Keratinocyte (primary cell): Measurements from ENCODE around the gene SKA2. TPM values are rescaled to one million over a fixed set of nuclear protein-coding genes. Genes with fewer than 3 reads are reported as not detected.

Source experiments
- DNase-seq: peaks from one replicate; pipeline ENCODE4 v3.0.0-alpha.2; 2011; ENCODE audit warnings: low read depth, missing footprints, low spot score
- FAIRE-seq: peaks from 2 replicates; lab custom pipeline; 2011; peaks lifted over from hg19 to GRCh38; lab: Jason Lieb, UNC
- H2AFZ ChIP-seq: 2 replicates; pipeline ENCODE4 v1.6.0; 2012; ENCODE audit warnings: low read length, control low read depth, inconsistent platforms; ENCODE audit not compliant: control insufficient read depth
- H3K27ac ChIP-seq: 2 replicates; pipeline ENCODE4 v1.5.1; 2011; ENCODE audit warnings: low read length; ENCODE audit not compliant: control insufficient read depth, insufficient read depth
- H3K27me3 ChIP-seq: 3 replicates; pipeline ENCODE4 v1.6.0; 2011; ENCODE audit warnings: low read length; ENCODE audit not compliant: control insufficient read depth, insufficient read depth; ENCODE audit errors: extremely low read depth
- H3K36me3 ChIP-seq, 2 experiments: 2 replicates in 1 of 2; 3 replicates in 1 of 2; pipeline ENCODE4 v1.5.1; 2011; ENCODE audit warnings: low read length in 2 of 2, mild to moderate bottlenecking in 1 of 2; ENCODE audit not compliant: control insufficient read depth in 2 of 2, insufficient read depth in 2 of 2; ENCODE audit errors: extremely low read depth in 1 of 2
- H3K4me1 ChIP-seq: 3 replicates; pipeline ENCODE4 v1.5.1; 2011; ENCODE audit warnings: low read length; ENCODE audit not compliant: control insufficient read depth, insufficient read depth; ENCODE audit errors: extremely low read depth
- H3K4me2 ChIP-seq: 3 replicates; pipeline ENCODE4 v1.6.0; 2011; ENCODE audit warnings: low read depth, low read length; ENCODE audit not compliant: control insufficient read depth, insufficient read depth; ENCODE audit errors: extremely low read depth
- H3K4me3 ChIP-seq, 3 experiments: fragments of 200-600 bp in 1 of 3; sonication (generic) in 1 of 3; 2 replicates in 2 of 3; 3 replicates in 1 of 3; pipeline ENCODE4 v1.5.1; 2011 to 2016; ENCODE audit warnings: low read length in 3 of 3, mild to moderate bottlenecking in 3 of 3, control low read depth in 2 of 3, inconsistent platforms in 1 of 3, low read depth in 1 of 3, mixed read lengths in 1 of 3, mixed run types in 1 of 3, moderate library complexity in 1 of 3; ENCODE audit not compliant: control insufficient read depth in 2 of 3, insufficient read depth in 2 of 3; ENCODE audit errors: extremely low read depth in 1 of 3
- H3K79me2 ChIP-seq: 2 replicates; pipeline ENCODE4 v1.6.0; 2012; ENCODE audit warnings: low read length; ENCODE audit not compliant: control insufficient read depth, insufficient read depth
- H3K9ac ChIP-seq: 3 replicates; pipeline ENCODE4 v1.6.0; 2011; ENCODE audit warnings: low read length; ENCODE audit not compliant: control insufficient read depth, insufficient read depth; ENCODE audit errors: extremely low read depth
- H3K9me1 ChIP-seq: 3 replicates; pipeline ENCODE4 v1.6.0; 2011; ENCODE audit warnings: low read length; ENCODE audit not compliant: control insufficient read depth, insufficient read depth; ENCODE audit errors: extremely low read depth
- H3K9me3 ChIP-seq: 2 replicates; pipeline ENCODE4 v1.5.1; 2012; ENCODE audit warnings: low read depth, low read length; ENCODE audit not compliant: control insufficient read depth
- H4K20me1 ChIP-seq: 3 replicates; pipeline ENCODE4 v1.6.0; 2011; ENCODE audit warnings: low read length; ENCODE audit not compliant: control insufficient read depth, insufficient read depth; ENCODE audit errors: extremely low read depth
- CTCF ChIP-seq, 3 experiments: IDR thresholded peaks in 1 of 3; conservative IDR thresholded peaks in 1 of 3; optimal IDR thresholded peaks in 1 of 3; 2 replicates in 2 of 3; 3 replicates in 1 of 3; pipeline versions ENCODE3 to v1.5.1; 2011; ENCODE audit warnings: low read length in 3 of 3, mild to moderate bottlenecking in 3 of 3, moderate library complexity in 2 of 3, control low read depth in 1 of 3, inconsistent platforms in 1 of 3; ENCODE audit not compliant: insufficient read depth in 2 of 3; ENCODE audit errors: extremely low read depth in 1 of 3
- EZH2 ChIP-seq: IDR thresholded peaks from one replicate; pipeline ENCODE4 v1.6.1; 2012; ENCODE audit warnings: inconsistent platforms, mild to moderate bottlenecking, low read length, moderate library complexity
- dilution Hi-C: fragments of 300-500 bp; cut with MboI; formaldehyde crosslinking; loops from one replicate; pipeline ENCODE4 v1.7.0; 2020; ENCODE audit warnings: low sequenced_read_pairs; ENCODE audit not compliant: extremely low pct_ligation_motif_present
- polyA plus RNA-seq, 5 experiments: library from polyadenylated mRNA; depleted of rRNA in 3 of 5; stranded (reverse) in 3 of 5; stranded (forward) in 1 of 5; unstranded in 1 of 5; fragments of >200 nt; gene quantifications; 1 replicate in 1 of 5; 2 replicates in 3 of 5; 3 replicates in 1 of 5; pipeline versions ENCODE4 v1.2.1 to v1.2.3, GENCODE V29; 2011 to 2012; ENCODE audit warnings: missing spikeins in 2 of 5, low read depth in 1 of 5, low replicate concordance in 1 of 5

Gene SKA2
- polyA plus RNA-seq, 1 donor (not counting 4 experiments of a cell fraction or from before 2014, with no cell fraction given) = 52.8 TPM

- H2AFZ ChIP-seq = peak overlapping the region; percentile 77
- no peak for DNase-seq
- no peaks in the 10 kb centered on the region for H3K27me3 ChIP-seq
- no peaks in the 10 kb centered on the region for H3K9me1 ChIP-seq
- H3K36me3 ChIP-seq = peaks cover 0 to 2% of the 10 kb centered on the region in 2 experiments
- peak overlapping the region; percentile 82 for H3K9ac ChIP-seq
- peak overlapping the region; percentile 76 for H3K27ac ChIP-seq
- peaks cover 36% of the 10 kb centered on the region for H3K79me2 ChIP-seq
- dilution Hi-C loops = no loop called here
- peak overlapping the region; percentile 63 for H3K4me2 ChIP-seq
- TF ChIP-seq EZH2 (no peak), CTCF (optimal IDR thresholded peaks at IDR 0.05 in 1 of 3, IDR thresholded peaks at IDR 0.05 in 1 of 3, conservative IDR thresholded peaks at IDR 0.05 in 1 of 3; ENCODE audit: extremely low read depth in 1 of 3, insufficient read depth in 2 of 3, low read length in 3 of 3) (no peak)
- no peaks in the 10 kb centered on the region for H3K9me3 ChIP-seq
- no peak for FAIRE-seq
- H3K4me1 ChIP-seq = peaks cover 8% of the 10 kb centered on the region
- H3K4me3 ChIP-seq = peak overlapping the region; percentile 57 to 78 (median 77)
- no peaks in the 10 kb centered on the region for H4K20me1 ChIP-seq
Measured at GRCh38 chr17:59107306-59107670, 47.7 kb downstream of the SKA2 start.

- no peaks in the 10 kb centered on the region for H4K20me1 ChIP-seq
- H3K4me1 ChIP-seq = peaks cover 8% of the 10 kb centered on the region
- H3K27me3 ChIP-seq = no peaks in the 10 kb centered on the region
- peak; percentile 95 for DNase-seq
- no peaks in the 10 kb centered on the region for H3K9me1 ChIP-seq
- H3K36me3 ChIP-seq = peaks cover 0 to 2% of the 10 kb centered on the region in 2 experiments
- peak within 1 kb of the TSS; percentile 77 for H2AFZ ChIP-seq
- peak; percentile 72 for FAIRE-seq
- dilution Hi-C loops = no loop called here
- H3K79me2 ChIP-seq = peaks cover 40% of the 10 kb centered on the region
- no peaks in the 10 kb centered on the region for H3K9me3 ChIP-seq
- peak within 1 kb of the TSS; percentile 83 for H3K4me2 ChIP-seq
- H3K9ac ChIP-seq = peak within 1 kb of the TSS; percentile 90
- peak within 1 kb of the TSS; percentile 76 for H3K27ac ChIP-seq
- TF ChIP-seq CTCF (optimal IDR thresholded peaks at IDR 0.05 in 1 of 3, IDR thresholded peaks at IDR 0.05 in 1 of 3, conservative IDR thresholded peaks at IDR 0.05 in 1 of 3; ENCODE audit: extremely low read depth in 1 of 3, insufficient read depth in 2 of 3, low read length in 3 of 3) (peak in 1 of 3 experiments; percentile 17), EZH2 (no peak)
- peak within 1 kb of the TSS; percentile 78 to 84 (median 82) for H3K4me3 ChIP-seq
Measured at GRCh38 chr17:59106463-59107305, 48.3 kb downstream of the SKA2 start, which contains the start of gene TRIM37. TRIM37 (minus strand) TSS chr17:59106880; CDS start chr17:59106461, 419 bp downstream.
